ENCODE measurements around the gene NUDT4. TPM values are rescaled to one million over a fixed set of nuclear protein-coding genes. Genes with fewer than 3 reads are reported as not detected.

Gene NUDT4
- total RNA-seq, 1 experiment from 2014 or later = 56.5 TPM

- TF ChIP-seq ZNF138 (CRISPR knock-in tag; conservative IDR thresholded peaks at IDR 0.05) = no peak
- TF ChIP-seq IRF1 (CRISPR knock-in tag; IDR thresholded peaks at IDR 0.05) = no peak
- no peak for TF ChIP-seq JAZF1 (CRISPR knock-in tag; IDR thresholded peaks at IDR 0.05)
- TF ChIP-seq SP1 (CRISPR knock-in tag; conservative IDR thresholded peaks at IDR 0.05) = no peak
- TF ChIP-seq SMAD4 (CRISPR knock-in tag; IDR thresholded peaks at IDR 0.05) = no peak
- TF ChIP-seq AR (CRISPR knock-in tag; IDR thresholded peaks at IDR 0.05) = no peak
- no peak for TF ChIP-seq ELF4 (CRISPR knock-in tag; IDR thresholded peaks at IDR 0.05; ENCODE audit: low read depth)
- TF ChIP-seq RELA (CRISPR knock-in tag; IDR thresholded peaks at IDR 0.05; ENCODE audit: borderline replicate concordance) = no peak
Measured at GRCh38 chr12:93356214-93356613, 21.5 kb upstream of the NUDT4 start (continued).

- POLR2A ChIA-PET = no interaction called here
- Mint-ChIP-seq H3K4me1 (peaks cover 4% of the 10 kb centered on the region; the same call in 1 of the 2 replicates), H3K36me3 (no peaks in the 10 kb centered on the region), H3K9me3 (no peaks in the 10 kb centered on the region), H3K4me3 (no peak overlapping the region), H3K27me3 (ENCODE audit: low read depth) (no peaks in the 10 kb centered on the region), H3K27ac (no peak overlapping the region)
- TF ChIP-seq ZBTB43 (CRISPR knock-in tag; IDR thresholded peaks at IDR 0.05) = no peak
- TF ChIP-seq JAZF1 (CRISPR knock-in tag; IDR thresholded peaks at IDR 0.05) = no peak
- TF ChIP-seq ZNF425 (CRISPR knock-in tag; conservative IDR thresholded peaks at IDR 0.05) = no peak
- no peak for TF ChIP-seq ERG (CRISPR knock-in tag; IDR thresholded peaks at IDR 0.05)
- no peak for TF ChIP-seq TEAD1 (CRISPR knock-in tag; IDR thresholded peaks at IDR 0.05)
- no peak for TF ChIP-seq FOXP1 (CRISPR knock-in tag; IDR thresholded peaks at IDR 0.05; ENCODE audit: borderline replicate concordance)
- no peak for TF ChIP-seq ZNF416 (CRISPR knock-in tag; IDR thresholded peaks at IDR 0.05)
- no peak for ATAC-seq
- no peak for DNase-seq (ENCODE audit: low spot score)
- CTCF ChIA-PET = no interaction called here
Measured at GRCh38 chr12:93358058-93358457, 19.7 kb upstream of the NUDT4 start.

- ChIA-PET POLR2A (no interaction called here), CTCF (no interaction called here)
- TF ChIP-seq GABPB1 (CRISPR knock-in tag; IDR thresholded peaks at IDR 0.05) = no peak
- TF ChIP-seq ZBTB21 (CRISPR knock-in tag; IDR thresholded peaks at IDR 0.05; ENCODE audit: borderline replicate concordance) = no peak
- no peak for TF ChIP-seq ZMAT4 (CRISPR knock-in tag; IDR thresholded peaks at IDR 0.05)
- no peak for TF ChIP-seq FOXK1 (CRISPR knock-in tag; IDR thresholded peaks at IDR 0.05)
- Mint-ChIP-seq H3K27me3 (ENCODE audit: low read depth) (no peaks in the 10 kb centered on the region), H3K4me3 (no peak overlapping the region), H3K36me3 (no peaks in the 10 kb centered on the region), H3K4me1 (peaks cover 4% of the 10 kb centered on the region; the same call in 1 of the 2 replicates), H3K9me3 (no peaks in the 10 kb centered on the region), H3K27ac (no peak overlapping the region)
- ATAC-seq = no peak
- DNase-seq (ENCODE audit: low spot score) = no peak
Measured at GRCh38 chr12:93358821-93359220, 18.9 kb upstream of the NUDT4 start.
